OCI-LY7 (cell line): ENCODE data around the gene PTHLH. TPM values are rescaled to one million over a fixed set of nuclear protein-coding genes. Genes with fewer than 3 reads are reported as not detected.

Source experiments
- BruUV-seq: library from RNA; stranded (reverse); fragments of 400-500 nt; replicated peaks from 2 replicates; lab custom pipeline; 2021; lab: Mats Ljungman, UMichigan
- CTCF ChIA-PET: fragments of 300-600 bp; sonication (Branson Sonifier 250); formaldehyde crosslinking; loops from one replicate; lab custom pipeline; 2022; ENCODE audit warnings: antibody characterized with exemption; ENCODE audit not compliant: unreplicated experiment; lab: Charles Lee
- POLR2A ChIA-PET: fragments of 300-600 bp; sonication (Branson Sonifier 250); formaldehyde crosslinking; loops from one replicate; lab custom pipeline; 2022; ENCODE audit warnings: antibody characterized with exemption; lab: Charles Lee
- DNase-seq: peaks from one replicate; pipeline ENCODE4 v3.0.0-alpha.2; 2015; ENCODE audit warnings: low spot score
- H2AFZ ChIP-seq: fragments of 200-600 bp; sonication (generic), shearing (Covaris generic); 2 replicates; pipeline ENCODE4 v1.6.1; 2014; ENCODE audit warnings: mild to moderate bottlenecking, antibody characterized with exemption, low read length, moderate library complexity
- H3K27ac ChIP-seq: fragments of 200-600 bp; sonication (generic); 2 replicates; pipeline ENCODE4 v1.5.1; 2014; ENCODE audit warnings: mixed run types, low read depth, mild to moderate bottlenecking, moderate library complexity, low read length, inconsistent platforms; ENCODE audit not compliant: poor library complexity, severe bottlenecking
- H3K36me3 ChIP-seq: fragments of 200-600 bp; sonication (generic); 2 replicates; pipeline ENCODE4 v1.6.1; 2014; ENCODE audit warnings: mild to moderate bottlenecking, antibody characterized with exemption, low read length, moderate library complexity, mixed read lengths; ENCODE audit not compliant: insufficient read depth
- H3K4me1 ChIP-seq: fragments of 200-600 bp; sonication (generic); 2 replicates; pipeline ENCODE4 v1.5.1; 2014; ENCODE audit warnings: mild to moderate bottlenecking, low read length; ENCODE audit not compliant: insufficient read depth, poor library complexity, severe bottlenecking
- H3K4me2 ChIP-seq: fragments of 200-600 bp; sonication (generic); 2 replicates; pipeline ENCODE4 v1.6.1; 2014; ENCODE audit warnings: mild to moderate bottlenecking, low read length
- H3K4me3 ChIP-seq: fragments of 200-600 bp; sonication (generic); 2 replicates; pipeline ENCODE4 v1.5.1; 2014; ENCODE audit warnings: mild to moderate bottlenecking, low read depth, low read length; ENCODE audit not compliant: poor library complexity, severe bottlenecking
- H3K79me2 ChIP-seq: fragments of 200-600 bp; sonication (generic); 2 replicates; pipeline ENCODE4 v1.6.1; 2016; ENCODE audit warnings: low read depth, mild to moderate bottlenecking, low read length, moderate library complexity, mixed read lengths; ENCODE audit not compliant: insufficient read depth
- H3K9me2 ChIP-seq: fragments of 200-600 bp; sonication (generic); 2 replicates; pipeline ENCODE4 v1.6.1; 2016; ENCODE audit warnings: mild to moderate bottlenecking, low read length, mixed read lengths; ENCODE audit not compliant: insufficient read depth
- H3K9me3 ChIP-seq: fragments of 200-600 bp; sonication (generic); 2 replicates; pipeline ENCODE4 v1.6.1; 2014; ENCODE audit warnings: mild to moderate bottlenecking, mixed run types, low read length, mixed read lengths
- H4K20me1 ChIP-seq: fragments of 200-600 bp; sonication (generic); 2 replicates; pipeline ENCODE4 v1.6.1; 2014; ENCODE audit warnings: mild to moderate bottlenecking, antibody characterized with exemption, low read length, moderate library complexity, mixed read lengths; ENCODE audit not compliant: insufficient read depth
- EZH2phosphoT487 ChIP-seq: fragments of 200-600 bp; sonication (generic); IDR thresholded peaks from 2 replicates; pipeline ENCODE4 v1.6.1; 2018; ENCODE audit warnings: low read depth, borderline replicate concordance, mild to moderate bottlenecking, mixed run types, antibody characterized with exemption, low read length, moderate library complexity, mixed read lengths
- intact Hi-C: fragments of 100-400 bp; cut with micrococcal nuclease; formaldehyde crosslinking; loops from one replicate; pipeline ENCODE4 v1.10.0; 2022; ENCODE audit not compliant: unreplicated experiment
- total RNA-seq, 2 experiments: library from RNA; depleted of rRNA in 1 of 2; stranded (reverse); fragments of >200 nt in 1 of 2; shearing (Covaris generic) in 1 of 2; gene quantifications; 2 replicates each; pipeline ENCODE4 v1.2.3, GENCODE V29; 2014 to 2022
- TF ChIP-seq, protein P1 (sequence below): fragments of 200-600 bp; sonication (generic); conservative IDR thresholded peaks from 2 replicates; pipeline ENCODE4 v1.5.1; 2014; ENCODE audit warnings: mild to moderate bottlenecking, antibody characterized with exemption, low read length, moderate library complexity, mixed read lengths

Gene PTHLH
- total RNA-seq, 2 experiments from 2014 or later, result not detected

DNA sequence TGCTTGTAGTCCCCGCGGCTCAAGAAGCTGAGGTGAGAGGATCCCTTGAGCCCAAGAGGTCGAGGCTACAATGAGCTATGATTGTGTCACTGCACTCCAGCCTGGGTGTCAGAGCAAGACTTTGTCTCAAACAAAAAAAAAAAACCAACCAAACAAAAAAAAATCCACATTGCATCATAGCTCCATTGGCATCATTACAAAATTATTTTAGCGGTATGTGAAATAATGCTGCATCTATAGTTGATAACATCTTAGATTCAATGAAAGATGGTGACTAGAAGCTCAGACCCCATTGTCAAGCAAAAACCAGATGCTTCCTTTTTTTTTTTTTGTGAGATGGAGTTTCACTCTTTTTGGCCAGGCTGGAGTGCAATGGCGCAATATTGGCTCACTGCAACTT is 14.8 kb upstream of the PTHLH start:
- 0 out of 2 replicates have a peak, but pooled peaks cover 4% of the 10 kb centered on the region for H3K9me3 ChIP-seq
- DNase-seq, result no peak
- no peak overlapping the region for H3K4me3 ChIP-seq
- CTCF ChIA-PET, result no interaction called here
- intact Hi-C loops, result no loop called here
- H4K20me1 ChIP-seq, result no peaks in the 10 kb centered on the region
- no peak for TF ChIP-seq EZH2phosphoT487
- TF ChIP-seq, protein P1, sequence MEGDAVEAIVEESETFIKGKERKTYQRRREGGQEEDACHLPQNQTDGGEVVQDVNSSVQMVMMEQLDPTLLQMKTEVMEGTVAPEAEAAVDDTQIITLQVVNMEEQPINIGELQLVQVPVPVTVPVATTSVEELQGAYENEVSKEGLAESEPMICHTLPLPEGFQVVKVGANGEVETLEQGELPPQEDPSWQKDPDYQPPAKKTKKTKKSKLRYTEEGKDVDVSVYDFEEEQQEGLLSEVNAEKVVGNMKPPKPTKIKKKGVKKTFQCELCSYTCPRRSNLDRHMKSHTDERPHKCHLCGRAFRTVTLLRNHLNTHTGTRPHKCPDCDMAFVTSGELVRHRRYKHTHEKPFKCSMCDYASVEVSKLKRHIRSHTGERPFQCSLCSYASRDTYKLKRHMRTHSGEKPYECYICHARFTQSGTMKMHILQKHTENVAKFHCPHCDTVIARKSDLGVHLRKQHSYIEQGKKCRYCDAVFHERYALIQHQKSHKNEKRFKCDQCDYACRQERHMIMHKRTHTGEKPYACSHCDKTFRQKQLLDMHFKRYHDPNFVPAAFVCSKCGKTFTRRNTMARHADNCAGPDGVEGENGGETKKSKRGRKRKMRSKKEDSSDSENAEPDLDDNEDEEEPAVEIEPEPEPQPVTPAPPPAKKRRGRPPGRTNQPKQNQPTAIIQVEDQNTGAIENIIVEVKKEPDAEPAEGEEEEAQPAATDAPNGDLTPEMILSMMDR, result no peak
- POLR2A ChIA-PET, result interaction anchor here (0.9 kb wide), 1 partner anchor 14 kb away, joined by 6 read pairs; no protein-coding TSS in a partner anchor
- H3K36me3 ChIP-seq, result no peaks in the 10 kb centered on the region
- no peak overlapping the region for H2AFZ ChIP-seq
- H3K27ac ChIP-seq, result no peak overlapping the region
- no peaks in the 10 kb centered on the region for H3K79me2 ChIP-seq
- no TSS peak for BruUV-seq
- no peak overlapping the region for H3K4me2 ChIP-seq
- no peaks in the 10 kb centered on the region for H3K9me2 ChIP-seq
- no peaks in the 10 kb centered on the region for H3K4me1 ChIP-seq

DNA sequence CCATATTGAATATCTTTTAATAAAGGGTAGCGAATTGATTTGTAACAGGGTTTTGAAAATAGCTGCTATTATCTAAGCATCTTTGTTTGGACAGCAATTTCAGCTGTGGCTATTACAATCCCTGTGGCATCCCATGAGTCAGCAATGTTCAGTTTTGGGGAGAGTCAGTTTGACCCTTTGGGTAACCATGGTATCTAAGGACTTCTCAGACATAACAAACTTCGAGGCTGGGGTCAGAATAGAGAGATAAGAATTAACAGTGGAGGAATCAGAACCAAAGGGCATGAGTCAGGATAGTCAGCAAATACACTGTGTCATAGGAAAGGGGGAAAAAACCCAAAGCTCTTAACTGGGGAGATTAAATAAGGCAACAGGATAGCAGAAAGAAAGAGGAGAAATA is 11.7 kb upstream of the PTHLH start:
- no peaks in the 10 kb centered on the region for H3K36me3 ChIP-seq
- no peak overlapping the region for H3K4me2 ChIP-seq
- BruUV-seq, result no TSS peak
- DNase-seq, result no peak
- H3K9me2 ChIP-seq, result no peaks in the 10 kb centered on the region
- TF ChIP-seq, protein P1, result no peak
- TF ChIP-seq EZH2phosphoT487, result no peak
- no peak overlapping the region for H3K4me3 ChIP-seq
- H3K4me1 ChIP-seq, result no peaks in the 10 kb centered on the region
- intact Hi-C loops, result no loop called here
- no peaks in the 10 kb centered on the region for H4K20me1 ChIP-seq
- H3K9me3 ChIP-seq, result no peaks in the 10 kb centered on the region
- no peak overlapping the region for H2AFZ ChIP-seq
- ChIA-PET CTCF (no interaction called here), POLR2A (interaction anchor here (0.6 kb wide), 1 partner anchor 1608 kb away, joined by 3 read pairs; no protein-coding TSS in a partner anchor)
- no peak overlapping the region for H3K27ac ChIP-seq
- no peaks in the 10 kb centered on the region for H3K79me2 ChIP-seq

DNA sequence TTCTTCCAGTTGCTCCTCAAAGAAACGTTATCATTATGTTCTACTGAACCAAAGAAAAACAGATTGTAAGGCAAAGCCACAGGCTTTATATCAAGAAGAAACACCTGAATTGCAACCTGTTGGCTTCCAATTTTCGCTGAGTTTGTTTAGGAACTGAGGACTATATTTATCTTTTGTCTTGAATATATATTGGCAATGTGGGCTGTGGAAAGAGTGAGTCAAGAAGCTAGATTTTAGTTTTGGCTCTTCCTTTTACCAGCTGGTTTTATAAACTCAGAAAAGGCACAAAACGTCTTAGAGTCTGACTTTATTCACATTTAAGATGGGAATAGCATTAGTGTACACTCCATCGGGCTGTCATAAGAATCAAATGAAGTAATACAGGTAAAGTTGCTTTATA is 10.4 kb upstream of the PTHLH start:
- CTCF ChIA-PET, result no interaction called here
- no peaks in the 10 kb centered on the region for H3K9me3 ChIP-seq
- POLR2A ChIA-PET, result interaction anchor here (0.8 kb wide), 1 partner anchor 65 kb away, joined by 3 read pairs; no protein-coding TSS in a partner anchor
- no TSS peak for BruUV-seq
- H4K20me1 ChIP-seq, result no peaks in the 10 kb centered on the region
- H2AFZ ChIP-seq, result no peak overlapping the region
- H3K4me2 ChIP-seq, result no peak overlapping the region
- DNase-seq, result no peak
- no peaks in the 10 kb centered on the region for H3K9me2 ChIP-seq
- no peak overlapping the region for H3K4me3 ChIP-seq
- TF ChIP-seq EZH2phosphoT487, result no peak
- TF ChIP-seq, protein P1, result no peak
- intact Hi-C loops, result no loop called here
- H3K36me3 ChIP-seq, result no peaks in the 10 kb centered on the region
- no peaks in the 10 kb centered on the region for H3K4me1 ChIP-seq
- no peaks in the 10 kb centered on the region for H3K79me2 ChIP-seq
- no peak overlapping the region for H3K27ac ChIP-seq
